ENCODE measurements around the gene C19orf38. TPM values are rescaled to one million over a fixed set of nuclear protein-coding genes. Genes with fewer than 3 reads are reported as not detected.

The C19orf38 gene
- total and polyA plus RNA-seq, 9 of the 15 experiments (the other 6 are each of a cell fraction or from before 2014, with no cell fraction given), result 0.14 to 0.18 TPM; not detected in 7

DNA sequence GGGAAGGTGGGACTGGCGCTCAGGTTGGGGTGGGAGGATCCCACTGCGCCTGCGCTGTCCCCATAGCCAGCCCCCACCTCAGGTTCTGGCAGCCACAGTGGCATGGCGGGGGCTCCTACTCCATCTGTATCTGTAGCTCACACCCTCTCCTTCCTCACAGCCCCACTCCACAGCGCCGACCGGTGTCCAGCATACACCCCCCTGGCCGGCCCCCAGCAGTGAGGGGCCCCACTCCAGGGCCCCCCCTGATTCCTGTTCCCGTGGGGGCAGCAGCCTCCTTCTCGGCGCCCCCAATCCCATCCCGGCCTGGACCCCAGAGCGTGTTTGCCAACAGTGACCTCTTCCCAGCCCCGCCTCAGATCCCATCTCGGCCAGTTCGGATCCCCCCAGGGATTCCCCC lies 18.2 kb upstream of the C19orf38 start:
- POLR2A ChIA-PET, result interaction anchor here (0.6 to 7.4 kb wide), 4 partner anchors 7 to 112 kb away, joined by 3 to 58 read pairs (median 3); partner anchors contain the start of gene DNM2
- Histone ChIP-seq H3K4me1 (replicated peaks in 1 of 2; ENCODE audit: control insufficient read depth in 2 of 2, insufficient read depth in 2 of 2, low read length in 2 of 2) (peaks cover 3 to 46% of the 10 kb centered on the region in 2 experiments; a peak in 4 of 5 replicates), H3K27me3 (ENCODE audit: control insufficient read depth in 2 of 2, insufficient read depth in 2 of 2, low read length in 2 of 2) (no peaks in the 10 kb centered on the region), H3K36me3 (ENCODE audit: control insufficient read depth, insufficient read depth, low read length) (peaks cover 82% of the 10 kb centered on the region; the same call in 2 of the 3 replicates), H4K20me1 (replicated peaks; ENCODE audit: control insufficient read depth, insufficient read depth, low read length) (peaks cover 2% of the 10 kb centered on the region; the same call in 1 of the 2 replicates), H3K9me3 (replicated peaks; ENCODE audit: control insufficient read depth, insufficient read depth, low read depth, low read length) (no peaks in the 10 kb centered on the region), H3K79me2 (ENCODE audit: control insufficient read depth, insufficient read depth, low read length) (peaks cover 2% of the 10 kb centered on the region; the same call in 2 of the 3 replicates), H3K9me1 (ENCODE audit: control insufficient read depth, insufficient read depth, low read length) (no peaks in the 10 kb centered on the region), H3K27ac (ENCODE audit: extremely low read depth, low read depth, low read length) (no peak overlapping the region), H3K9ac (ENCODE audit: insufficient read depth in 1 of 2, low read depth in 2 of 2, low read length in 2 of 2) (peak overlapping the region in 1 of 2 experiments; percentile 52; a peak in 2 of 4 replicates), H3K4me3 (no peak overlapping the region), H3K4me2 (ENCODE audit: insufficient read depth, low read length) (no peak overlapping the region), H2AFZ (ENCODE audit: low read depth, low read length) (no peak overlapping the region)
- TF ChIP-seq SRF (CRISPR knock-in tag; IDR thresholded peaks at IDR 0.05) (no peak), RBM22 (IDR thresholded peaks at IDR 0.05; ENCODE audit: low read depth, low read length, poor library complexity, severe bottlenecking) (peak; percentile 72), YY1 (IDR thresholded peaks at IDR 0.05; ENCODE audit: borderline replicate concordance in 1 of 3, control insufficient read depth in 1 of 3, extremely low read depth in 1 of 3, insufficient read depth in 3 of 3, insufficient read length in 1 of 3, insufficient replicate concordance in 2 of 3, low read depth in 1 of 3, low read length in 2 of 3) (no peak)
- intact Hi-C loops (cut with micrococcal nuclease), result no loop called here
- WGBS (ENCODE audit: insufficient coverage, low coverage, missing lambda C conversion rate), result 91% methylated on average over 11 of the region's 16 CpGs
- CTCF ChIA-PET (ENCODE audit: low intra/inter-chr PET ratio), result no interaction called here
- FAIRE-seq (no peak), DNase-seq (ENCODE audit: extremely low read depth in 1 of 4, low spot score in 3 of 4) (peak in 1 of 4 experiments; percentile 8), ATAC-seq (no peak)
- no TSS peak for BruUV-seq (replicated peaks)
- in situ Hi-C loops (cut with MboI), result no loop called here

DNA sequence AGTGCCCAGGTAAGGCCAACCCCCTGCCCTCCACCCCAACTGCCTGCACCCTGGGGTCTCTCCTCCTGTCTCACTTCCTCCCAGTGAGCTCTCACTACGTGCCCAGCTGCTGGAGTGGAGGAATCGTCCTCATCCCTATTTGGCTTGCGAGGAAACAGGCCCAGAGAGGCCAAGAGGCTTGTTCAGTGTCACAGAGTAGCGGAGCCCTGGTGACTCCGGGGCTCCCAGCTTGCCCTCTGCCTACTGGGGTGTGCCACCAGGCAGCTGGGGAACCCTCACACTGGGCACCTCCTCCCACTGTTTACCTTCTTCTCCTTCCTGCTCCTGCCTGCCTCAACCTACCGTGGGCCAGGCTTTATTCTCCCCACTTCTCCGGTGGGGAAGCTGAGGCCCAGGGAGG lies 17.8 kb upstream of the C19orf38 start:
- ATAC-seq (no peak), FAIRE-seq (no peak), DNase-seq (ENCODE audit: extremely low read depth in 1 of 4, low spot score in 3 of 4) (no peak)
- H3K36me3 ChIP-seq (ENCODE audit: control insufficient read depth, insufficient read depth, low read length), result peaks cover 82% of the 10 kb centered on the region; the same call in 2 of the 3 replicates
- in situ Hi-C loops (cut with MboI) (no loop called here), intact Hi-C loops (cut with micrococcal nuclease) (no loop called here)
- H3K4me3 ChIP-seq, result no peak overlapping the region
- peaks cover 7% of the 10 kb centered on the region; the same call in 2 of the 3 replicates for H3K79me2 ChIP-seq (ENCODE audit: control insufficient read depth, insufficient read depth, low read length)
- no peaks in the 10 kb centered on the region for H3K9me3 ChIP-seq (replicated peaks; ENCODE audit: control insufficient read depth, insufficient read depth, low read depth, low read length)
- H3K9me1 ChIP-seq (ENCODE audit: control insufficient read depth, insufficient read depth, low read length), result no peaks in the 10 kb centered on the region
- ChIA-PET CTCF (ENCODE audit: low intra/inter-chr PET ratio) (no interaction called here), POLR2A (interaction anchor here (0.6 to 7.4 kb wide), 4 partner anchors 8 to 64 kb away, joined by 3 to 58 read pairs (median 6); no protein-coding TSS in a partner anchor)
- no peak overlapping the region for H3K4me2 ChIP-seq (ENCODE audit: insufficient read depth, low read length)
- no peak overlapping the region for H3K27ac ChIP-seq (ENCODE audit: extremely low read depth, low read depth, low read length)
- H4K20me1 ChIP-seq (replicated peaks; ENCODE audit: control insufficient read depth, insufficient read depth, low read length), result peaks cover 6% of the 10 kb centered on the region; the same call in 1 of the 2 replicates
- WGBS (ENCODE audit: insufficient coverage, low coverage, missing lambda C conversion rate), result 87% methylated on average over 6 of the region's 7 CpGs
- peak overlapping the region in 1 of 2 experiments; percentile 52; a peak in 2 of 4 replicates for H3K9ac ChIP-seq (ENCODE audit: insufficient read depth in 1 of 2, low read depth in 2 of 2, low read length in 2 of 2)
- H3K27me3 ChIP-seq (ENCODE audit: control insufficient read depth in 2 of 2, insufficient read depth in 2 of 2, low read length in 2 of 2), result no peaks in the 10 kb centered on the region
- no peak overlapping the region for H2AFZ ChIP-seq (ENCODE audit: low read depth, low read length)
- no TSS peak for BruUV-seq (replicated peaks)
- peaks cover 4 to 50% of the 10 kb centered on the region in 2 experiments; a peak in 4 of 5 replicates for H3K4me1 ChIP-seq (replicated peaks in 1 of 2; ENCODE audit: control insufficient read depth in 2 of 2, insufficient read depth in 2 of 2, low read length in 2 of 2)
- no peak for TF ChIP-seq ZNF282 (CRISPR knock-in tag; IDR thresholded peaks at IDR 0.05)
- TF ChIP-seq CREM (IDR thresholded peaks at IDR 0.05; ENCODE audit: low read depth), result no peak
- TF ChIP-seq, protein P1, sequence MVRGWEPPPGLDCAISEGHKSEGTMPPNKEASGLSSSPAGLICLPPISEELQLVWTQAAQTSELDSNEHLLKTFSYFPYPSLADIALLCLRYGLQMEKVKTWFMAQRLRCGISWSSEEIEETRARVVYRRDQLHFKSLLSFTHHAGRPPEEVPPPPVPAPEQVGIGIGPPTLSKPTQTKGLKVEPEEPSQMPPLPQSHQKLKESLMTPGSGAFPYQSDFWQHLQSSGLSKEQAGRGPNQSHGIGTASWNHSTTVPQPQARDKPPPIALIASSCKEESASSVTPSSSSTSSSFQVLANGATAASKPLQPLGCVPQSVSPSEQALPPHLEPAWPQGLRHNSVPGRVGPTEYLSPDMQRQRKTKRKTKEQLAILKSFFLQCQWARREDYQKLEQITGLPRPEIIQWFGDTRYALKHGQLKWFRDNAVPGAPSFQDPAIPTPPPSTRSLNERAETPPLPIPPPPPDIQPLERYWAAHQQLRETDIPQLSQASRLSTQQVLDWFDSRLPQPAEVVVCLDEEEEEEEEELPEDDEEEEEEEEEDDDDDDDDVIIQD (CRISPR knock-in tag; IDR thresholded peaks at IDR 0.05), result no peak
- no peak for TF ChIP-seq RB1 (IDR thresholded peaks at IDR 0.05; ENCODE audit: low read depth)
- no peak for TF ChIP-seq IFI16 (CRISPR knock-in tag; IDR thresholded peaks at IDR 0.05)
- TF ChIP-seq, protein P2, sequence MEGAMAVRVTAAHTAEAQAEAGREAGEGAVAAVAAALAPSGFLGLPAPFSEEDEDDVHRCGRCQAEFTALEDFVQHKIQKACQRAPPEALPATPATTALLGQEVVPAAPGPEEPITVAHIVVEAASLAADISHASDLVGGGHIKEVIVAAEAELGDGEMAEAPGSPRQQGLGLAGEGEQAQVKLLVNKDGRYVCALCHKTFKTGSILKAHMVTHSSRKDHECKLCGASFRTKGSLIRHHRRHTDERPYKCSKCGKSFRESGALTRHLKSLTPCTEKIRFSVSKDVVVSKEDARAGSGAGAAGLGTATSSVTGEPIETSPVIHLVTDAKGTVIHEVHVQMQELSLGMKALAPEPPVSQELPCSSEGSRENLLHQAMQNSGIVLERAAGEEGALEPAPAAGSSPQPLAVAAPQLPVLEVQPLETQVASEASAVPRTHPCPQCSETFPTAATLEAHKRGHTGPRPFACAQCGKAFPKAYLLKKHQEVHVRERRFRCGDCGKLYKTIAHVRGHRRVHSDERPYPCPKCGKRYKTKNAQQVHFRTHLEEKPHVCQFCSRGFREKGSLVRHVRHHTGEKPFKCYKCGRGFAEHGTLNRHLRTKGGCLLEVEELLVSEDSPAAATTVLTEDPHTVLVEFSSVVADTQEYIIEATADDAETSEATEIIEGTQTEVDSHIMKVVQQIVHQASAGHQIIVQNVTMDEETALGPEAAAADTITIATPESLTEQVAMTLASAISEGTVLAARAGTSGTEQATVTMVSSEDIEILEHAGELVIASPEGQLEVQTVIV (CRISPR knock-in tag; IDR thresholded peaks at IDR 0.05; ENCODE audit: borderline replicate concordance), result no peak
- no peak for TF ChIP-seq EZH2 (IDR thresholded peaks at IDR 0.05; ENCODE audit: borderline replicate concordance, low read depth, low read length)
- TF ChIP-seq CBFA2T2 (conservative IDR thresholded peaks at IDR 0.05), result no peak

Measured in K562 (cell line).